HepG2 (cell line): ENCODE results near the gene DPAGT1. TPM values are rescaled to one million over a fixed set of nuclear protein-coding genes. Genes with fewer than 3 reads are reported as not detected.
A peak's percentile ranks its signal among the peaks of the same experiment; 100 is the strongest.

ENCODE experiments used
- ATF7-NPFF ChIP-seq: sonication (generic); formaldehyde crosslinking; IDR thresholded peaks from 2 replicates; pipeline ENCODE4 v1.8.1; 2023; ENCODE audit warnings: mild to moderate bottlenecking, low read depth, missing genetic modification reagents, moderate library complexity
- CC2D1A ChIP-seq: sonication (generic); formaldehyde crosslinking; IDR thresholded peaks from 2 replicates; pipeline ENCODE4 v1.8.1; 2023; ENCODE audit warnings: mild to moderate bottlenecking, missing genetic modification reagents
- E2F5 ChIP-seq: sonication (generic); formaldehyde crosslinking; conservative IDR thresholded peaks from 2 replicates; pipeline ENCODE4 v1.4.0; 2020; ENCODE audit warnings: missing genetic modification reagents
- GATAD1 ChIP-seq: IDR thresholded peaks from 2 replicates; pipeline ENCODE4 v1.6.1; 2016; ENCODE audit warnings: missing genetic modification reagents, missing compliant biosample characterization
- JUNB ChIP-seq: sonication (generic); formaldehyde crosslinking; IDR thresholded peaks from 2 replicates; pipeline ENCODE4 v1.8.0; 2022; ENCODE audit warnings: missing genetic modification reagents, mild to moderate bottlenecking, borderline replicate concordance
- MAF1 ChIP-seq: sonication (generic); formaldehyde crosslinking; IDR thresholded peaks from 2 replicates; pipeline ENCODE4 v1.5.0; 2020; ENCODE audit warnings: missing genetic modification reagents, borderline replicate concordance
- MEF2D ChIP-seq: sonication (generic); formaldehyde crosslinking; IDR thresholded peaks from 2 replicates; pipeline ENCODE4 v1.5.1; 2020; ENCODE audit warnings: mild to moderate bottlenecking, missing genetic modification reagents
- NONO ChIP-seq, 2 experiments: fragments of 450-650 bp in 1 of 2; sonication (generic) in 1 of 2; formaldehyde crosslinking in 1 of 2; IDR thresholded peaks in 1 of 2; conservative IDR thresholded peaks in 1 of 2; 2 replicates each; pipeline versions ENCODE4 v1.6.1 to v1.8.0; 2017 to 2022; ENCODE audit warnings: mild to moderate bottlenecking in 1 of 2, missing genetic modification reagents in 1 of 2, moderate library complexity in 1 of 2
- SALL2 ChIP-seq: sonication (generic); formaldehyde crosslinking; IDR thresholded peaks from 2 replicates; pipeline ENCODE4 v1.8.1; 2023; ENCODE audit warnings: mild to moderate bottlenecking, missing genetic modification reagents, inconsistent platforms
- SIX1 ChIP-seq: sonication (generic); formaldehyde crosslinking; IDR thresholded peaks from 2 replicates; pipeline ENCODE4 v1.4.0; 2020; ENCODE audit warnings: missing genetic modification reagents, borderline replicate concordance
- YEATS4 ChIP-seq: sonication (generic); formaldehyde crosslinking; IDR thresholded peaks from 2 replicates; pipeline ENCODE4 v1.4.0; 2020; ENCODE audit warnings: missing genetic modification reagents, borderline replicate concordance
- YY1 ChIP-seq: IDR thresholded peaks from 2 replicates; pipeline ENCODE4 v1.6.1; 2011; ENCODE audit warnings: low read length, low read depth, moderate library complexity, mild to moderate bottlenecking; ENCODE audit not compliant: insufficient read depth, insufficient replicate concordance
- ZBTB43 ChIP-seq: sonication (generic); formaldehyde crosslinking; conservative IDR thresholded peaks from 2 replicates; pipeline ENCODE4 v1.4.0; 2020; ENCODE audit warnings: missing genetic modification reagents
- ZFP82 ChIP-seq: sonication (generic); formaldehyde crosslinking; IDR thresholded peaks from 2 replicates; pipeline ENCODE4 v1.5.1; 2020; ENCODE audit warnings: mild to moderate bottlenecking, missing genetic modification reagents, borderline replicate concordance
- ZMYM3 ChIP-seq: sonication (generic); formaldehyde crosslinking; IDR thresholded peaks from 2 replicates; pipeline ENCODE4 v1.5.1; 2020; ENCODE audit warnings: mild to moderate bottlenecking, missing genetic modification reagents
- ZNF18 ChIP-seq: sonication (generic); formaldehyde crosslinking; IDR thresholded peaks from 2 replicates; pipeline ENCODE4 v1.8.0; 2022; ENCODE audit warnings: mild to moderate bottlenecking, missing genetic modification reagents; ENCODE audit not compliant: insufficient replicate concordance
- ZNF230 ChIP-seq: sonication (generic); formaldehyde crosslinking; IDR thresholded peaks from 2 replicates; pipeline ENCODE4 v1.4.0; 2020; ENCODE audit warnings: mild to moderate bottlenecking, missing genetic modification reagents
- ZNF367 ChIP-seq: sonication (generic); formaldehyde crosslinking; IDR thresholded peaks from 2 replicates; pipeline ENCODE4 v1.4.0; 2020; ENCODE audit warnings: missing genetic modification reagents, borderline replicate concordance
- ZNF431 ChIP-seq: sonication (generic); formaldehyde crosslinking; IDR thresholded peaks from 2 replicates; pipeline ENCODE4 v1.9.0; 2022; ENCODE audit warnings: missing genetic modification reagents, low read depth, mild to moderate bottlenecking, borderline replicate concordance
- ZNF678 ChIP-seq: sonication (generic); formaldehyde crosslinking; IDR thresholded peaks from 2 replicates; pipeline ENCODE4 v1.4.0; 2020; ENCODE audit warnings: mild to moderate bottlenecking, missing genetic modification reagents
- ZNF784 ChIP-seq: sonication (generic); formaldehyde crosslinking; IDR thresholded peaks from 2 replicates; pipeline ENCODE4 v1.5.1; 2020; ENCODE audit warnings: missing genetic modification reagents, mild to moderate bottlenecking, borderline replicate concordance
- polyA plus RNA-seq, 8 experiments: library from polyadenylated mRNA; depleted of rRNA in 3 of 8; stranded (reverse) in 7 of 8; unstranded in 1 of 8; fragments of >200 nt; fragmentation: Illumina TruSeq in 4 of 8; extraction: Trizol in 4 of 8; gene quantifications; 2 replicates each; pipeline versions ENCODE4 v1.2.1 to v1.2.3, GENCODE V29; 2011 to 2016; ENCODE audit warnings: low read depth in 4 of 8, missing spikeins in 1 of 8, mixed read lengths in 1 of 8; ENCODE audit not compliant: insufficient read depth in 1 of 8
- total RNA-seq, 5 experiments: library from RNA; depleted of rRNA; stranded (reverse); fragments of >200 nt; fragmentation: Illumina TruSeq; extraction: Trizol; gene quantifications; 2 replicates each; pipeline ENCODE4 v1.2.3, GENCODE V29; 2016; ENCODE audit warnings: low read depth in 1 of 5
- TF ChIP-seq, protein P1 (sequence below): IDR thresholded peaks from 2 replicates; pipeline ENCODE4 v1.6.1; 2016; ENCODE audit warnings: low read depth, control low read depth

Gene DPAGT1
- total and polyA plus RNA-seq, 2 of the 13 experiments (the other 11 are each of a cell fraction or from before 2014, with no cell fraction given): 37.6 to 70.7 TPM

DNA sequence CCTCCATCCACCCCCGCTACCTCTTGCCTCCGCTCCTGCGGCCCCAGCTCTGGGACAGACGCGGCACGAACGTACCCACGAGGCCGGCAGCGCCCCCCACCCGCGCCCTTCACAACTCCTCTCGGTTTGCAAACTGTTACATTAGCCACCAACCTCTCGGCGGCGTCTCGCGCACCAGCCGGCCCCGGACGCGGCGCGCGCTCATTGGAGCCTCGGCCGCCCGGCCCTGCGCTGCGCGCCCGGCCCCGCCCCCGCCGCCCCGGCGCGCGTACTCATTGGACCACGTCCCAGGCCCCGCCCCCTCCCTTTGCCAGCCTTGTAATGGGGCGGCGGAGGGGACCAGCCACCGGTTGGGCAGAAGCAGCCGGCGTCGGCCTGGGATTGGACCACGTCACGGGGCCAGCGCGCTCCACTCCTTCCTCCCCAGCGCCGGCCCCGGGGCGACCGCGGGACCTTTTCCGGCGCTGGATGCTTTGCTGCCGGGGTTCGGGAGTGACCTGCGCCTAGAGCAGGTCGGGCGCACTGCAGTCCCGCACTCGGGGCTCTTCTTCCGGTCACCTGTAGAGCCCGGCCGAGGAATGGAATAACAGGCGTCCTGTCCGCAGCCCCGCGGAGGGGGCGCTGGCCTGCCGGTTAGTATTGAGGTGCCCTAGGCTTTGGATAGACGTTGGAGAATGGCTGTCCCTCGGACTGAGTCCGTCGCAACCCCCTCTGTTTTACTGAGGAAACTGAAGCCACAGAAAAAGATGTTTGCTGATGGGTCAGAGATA lies 44.5 kb downstream of the DPAGT1 start, which contains the start of gene HYOU1 (continued):
- TF ChIP-seq MEF2D (peak; percentile 55; the same call in 1 of the 2 replicates), ZNF367 (CRISPR knock-in tag) (no peak), ZFP82 (CRISPR knock-in tag) (no peak), ZBTB43 (CRISPR knock-in tag) (no peak), CC2D1A (no peak), MAF1 (CRISPR knock-in tag) (no peak), NONO (IDR thresholded peaks at IDR 0.05) (no peak), NONO (CRISPR knock-in tag; conservative IDR thresholded peaks at IDR 0.05) (peak; percentile 75; the same call in 1 of the 2 replicates), GATAD1 (CRISPR knock-in tag) (peak; percentile 81), E2F5 (CRISPR knock-in tag) (no peak), ZMYM3 (CRISPR knock-in tag) (no peak), ZNF230 (CRISPR knock-in tag) (no peak), JUNB (CRISPR knock-in tag) (no peak), ZNF431 (CRISPR knock-in tag) (peak; percentile 27; the same call in 1 of the 2 replicates), ATF7-NPFF (CRISPR knock-in tag) (peak; percentile 31; the same call in 1 of the 2 replicates), YEATS4 (CRISPR knock-in tag) (peak; percentile 70; the same call in 1 of the 2 replicates), ZNF678 (CRISPR knock-in tag) (no peak), YY1 (peak; percentile 61), ZNF784 (CRISPR knock-in tag) (no peak), ZNF18 (no peak), SALL2 (CRISPR knock-in tag) (peak; percentile 76; the same call in 1 of the 2 replicates), SIX1 (CRISPR knock-in tag) (0 out of 2 replicates have a peak, but pooled peaks have one; percentile 9)
- TF ChIP-seq, protein P1, sequence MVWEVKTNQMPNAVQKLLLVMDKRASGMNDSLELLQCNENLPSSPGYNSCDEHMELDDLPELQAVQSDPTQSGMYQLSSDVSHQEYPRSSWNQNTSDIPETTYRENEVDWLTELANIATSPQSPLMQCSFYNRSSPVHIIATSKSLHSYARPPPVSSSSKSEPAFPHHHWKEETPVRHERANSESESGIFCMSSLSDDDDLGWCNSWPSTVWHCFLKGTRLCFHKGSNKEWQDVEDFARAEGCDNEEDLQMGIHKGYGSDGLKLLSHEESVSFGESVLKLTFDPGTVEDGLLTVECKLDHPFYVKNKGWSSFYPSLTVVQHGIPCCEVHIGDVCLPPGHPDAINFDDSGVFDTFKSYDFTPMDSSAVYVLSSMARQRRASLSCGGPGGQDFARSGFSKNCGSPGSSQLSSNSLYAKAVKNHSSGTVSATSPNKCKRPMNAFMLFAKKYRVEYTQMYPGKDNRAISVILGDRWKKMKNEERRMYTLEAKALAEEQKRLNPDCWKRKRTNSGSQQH: 0 out of 2 replicates have a peak, but pooled peaks have one; percentile 45
